Measurements from ENCODE around the gene MAPKAP1.

DNA sequence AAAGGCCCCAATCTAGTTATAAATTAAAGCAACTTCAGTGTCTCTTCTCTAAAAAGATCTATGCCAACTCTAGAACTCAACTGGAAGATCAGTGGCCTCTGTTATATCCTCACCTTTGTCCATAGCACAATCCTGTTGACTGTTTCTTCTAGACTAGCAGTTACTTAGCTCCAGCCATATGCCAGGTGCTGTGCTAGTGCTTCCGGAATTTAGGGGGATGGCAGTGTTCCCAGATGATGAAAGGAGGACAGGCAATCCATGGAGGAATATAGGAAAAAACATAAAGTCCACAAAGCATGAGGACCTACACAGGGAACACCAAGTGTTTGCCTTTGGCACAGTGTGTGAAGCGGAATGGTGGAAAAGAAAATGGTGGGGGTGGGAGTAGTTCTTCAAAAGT is 214.3 kb downstream of the MAPKAP1 start:
- TF ChIP-seq POLR2A (IDR thresholded peaks at IDR 0.05; ENCODE audit: low read length) (no peak), GATA1 (IDR thresholded peaks at IDR 0.05; ENCODE audit: low read depth, low read length) (no peak)
